MM.1S (cell line): Measurements from ENCODE around the gene SLC6A9.

Experiments used
- EZH2 ChIP-seq: fragments of 300-600 bp; sonication (generic); optimal IDR thresholded peaks from 2 replicates; pipeline ENCODE3; 2017; ENCODE audit warnings: low read depth, mild to moderate bottlenecking, antibody characterized with exemption, low read length, mixed read lengths
- EZH2phosphoT487 ChIP-seq: fragments of 300-600 bp; sonication (generic); IDR thresholded peaks from 2 replicates; pipeline ENCODE4 v1.6.1; 2018; ENCODE audit warnings: antibody characterized with exemption, low read length
- TF ChIP-seq, protein P1 (sequence below): fragments of 300-600 bp; sonication (generic); IDR thresholded peaks from 2 replicates; pipeline ENCODE4 v1.5.1; 2016; ENCODE audit warnings: antibody characterized with exemption, low read length, mixed read lengths

DNA sequence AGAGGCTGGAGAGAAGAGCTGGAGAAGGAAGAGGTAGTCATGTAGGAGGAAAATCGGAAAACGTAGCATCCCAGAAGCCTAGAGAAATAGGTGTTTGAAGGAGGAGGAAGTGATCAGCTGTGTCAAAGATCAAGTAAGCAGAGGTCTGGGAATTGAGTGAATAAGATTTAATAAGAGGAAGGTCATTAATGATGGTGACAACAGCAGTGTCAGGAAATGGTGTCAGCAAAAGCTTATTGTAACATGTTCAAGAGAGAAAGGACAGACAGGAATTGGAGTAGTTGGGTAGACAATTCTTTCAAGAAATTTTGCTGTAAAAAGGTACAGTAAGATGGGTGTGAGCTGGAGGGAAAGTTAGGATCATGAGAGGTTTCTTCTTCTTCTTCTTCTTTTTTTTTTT is 41.6 kb upstream of the SLC6A9 start:
- TF ChIP-seq, protein P1, sequence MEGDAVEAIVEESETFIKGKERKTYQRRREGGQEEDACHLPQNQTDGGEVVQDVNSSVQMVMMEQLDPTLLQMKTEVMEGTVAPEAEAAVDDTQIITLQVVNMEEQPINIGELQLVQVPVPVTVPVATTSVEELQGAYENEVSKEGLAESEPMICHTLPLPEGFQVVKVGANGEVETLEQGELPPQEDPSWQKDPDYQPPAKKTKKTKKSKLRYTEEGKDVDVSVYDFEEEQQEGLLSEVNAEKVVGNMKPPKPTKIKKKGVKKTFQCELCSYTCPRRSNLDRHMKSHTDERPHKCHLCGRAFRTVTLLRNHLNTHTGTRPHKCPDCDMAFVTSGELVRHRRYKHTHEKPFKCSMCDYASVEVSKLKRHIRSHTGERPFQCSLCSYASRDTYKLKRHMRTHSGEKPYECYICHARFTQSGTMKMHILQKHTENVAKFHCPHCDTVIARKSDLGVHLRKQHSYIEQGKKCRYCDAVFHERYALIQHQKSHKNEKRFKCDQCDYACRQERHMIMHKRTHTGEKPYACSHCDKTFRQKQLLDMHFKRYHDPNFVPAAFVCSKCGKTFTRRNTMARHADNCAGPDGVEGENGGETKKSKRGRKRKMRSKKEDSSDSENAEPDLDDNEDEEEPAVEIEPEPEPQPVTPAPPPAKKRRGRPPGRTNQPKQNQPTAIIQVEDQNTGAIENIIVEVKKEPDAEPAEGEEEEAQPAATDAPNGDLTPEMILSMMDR = no peak
- TF ChIP-seq EZH2phosphoT487 (no peak), EZH2 (no peak)
